Effector memory CD8-positive, alpha-beta T cell (primary cell): ENCODE data around the gene SLC10A4.

Source experiments
- ATAC-seq: fragments of 150-1000 bp; cut with Tn5 transposase; replicated peaks from 2 replicates; pipeline ENCODE4 v1.10.0; 2021; ENCODE audit warnings: mild to moderate bottlenecking, moderate library complexity
- DNase-seq, 3 experiments: peaks; one replicate each; pipeline ENCODE4 v3.0.0; 2021
- H3K27ac Mint-ChIP-seq, 2 donors: one replicate each; pipeline ENCODE4 v1.8.0; 2022; ENCODE audit warnings: mild to moderate bottlenecking in 2 of 2, mixed read lengths in 2 of 2, moderate library complexity in 2 of 2
- H3K27me3 Mint-ChIP-seq, 2 donors: one replicate each; pipeline ENCODE4 v1.8.0; 2022; ENCODE audit warnings: mixed read lengths in 2 of 2
- H3K36me3 Mint-ChIP-seq: one replicate; pipeline ENCODE4 v1.8.0; 2022; ENCODE audit warnings: mild to moderate bottlenecking, moderate library complexity, mixed read lengths; ENCODE audit not compliant: insufficient read depth
- H3K4me1 Mint-ChIP-seq, 2 donors: one replicate each; pipeline ENCODE4 v1.8.0; 2022; ENCODE audit warnings: low read depth in 2 of 2, mixed read lengths in 2 of 2
- H3K4me3 Mint-ChIP-seq, 2 donors: one replicate each; pipeline ENCODE4 v1.8.0; 2022; ENCODE audit warnings: mild to moderate bottlenecking in 2 of 2, mixed read lengths in 2 of 2, moderate library complexity in 2 of 2
- H3K9me3 Mint-ChIP-seq, 2 donors: one replicate each; pipeline ENCODE4 v1.8.0; 2022; ENCODE audit warnings: mixed read lengths in 2 of 2

The SLC10A4 gene

GRCh38 chr4:48493452-48494100 is 10.4 kb downstream of the SLC10A4 start:
- Mint-ChIP-seq H3K4me1 (peaks cover 0 to 2% of the 10 kb centered on the region in 2 donors), H3K27me3 (peaks cover 21 to 33% of the 10 kb centered on the region in 2 donors), H3K4me3 (no peak overlapping the region), H3K27ac (peak overlapping the region in 1 of 2 donors; percentile 33), H3K36me3 (peaks cover 24% of the 10 kb centered on the region), H3K9me3 (no peaks in the 10 kb centered on the region)
- ATAC-seq (no peak), DNase-seq (no peak)

- ATAC-seq: no peak
These were observed 12.8 kb downstream of the SLC10A4 start for GRCh38 chr4:48495941-48496340.

GRCh38 chr4:48498895-48499294 is 15.8 kb downstream of the SLC10A4 start:
- Mint-ChIP-seq H3K36me3 (peaks cover 50% of the 10 kb centered on the region), H3K9me3 (no peaks in the 10 kb centered on the region), H3K4me1 (no peaks in the 10 kb centered on the region), H3K4me3 (no peak overlapping the region), H3K27ac (no peak overlapping the region), H3K27me3 (no peaks in the 10 kb centered on the region)
- ATAC-seq: no peak
- no peak for DNase-seq

More at GRCh38 chr4:48495941-48496340, 12.8 kb downstream of the SLC10A4 start:
- H3K27me3 Mint-ChIP-seq: peaks cover 9 to 16% of the 10 kb centered on the region in 2 donors
- no peaks in the 10 kb centered on the region for H3K9me3 Mint-ChIP-seq
- H3K36me3 Mint-ChIP-seq: peaks cover 33% of the 10 kb centered on the region
- no peaks in the 10 kb centered on the region for H3K4me1 Mint-ChIP-seq
- DNase-seq: no peak
- no peak overlapping the region for H3K4me3 Mint-ChIP-seq
- H3K27ac Mint-ChIP-seq: no peak overlapping the region

- no peaks in the 10 kb centered on the region for H3K27me3 Mint-ChIP-seq
- H3K27ac Mint-ChIP-seq: no peak overlapping the region
- no peaks in the 10 kb centered on the region for H3K4me1 Mint-ChIP-seq
- ATAC-seq (no peak), DNase-seq (no peak)
- H3K36me3 Mint-ChIP-seq: peaks cover 45% of the 10 kb centered on the region
- no peak overlapping the region for H3K4me3 Mint-ChIP-seq
- no peaks in the 10 kb centered on the region for H3K9me3 Mint-ChIP-seq
These were observed 16.5 kb downstream of the SLC10A4 start for GRCh38 chr4:48499551-48500066.

GRCh38 chr4:48503233-48504025 is 20.3 kb downstream of the SLC10A4 start:
- Mint-ChIP-seq H3K36me3 (peaks cover 41% of the 10 kb centered on the region), H3K4me1 (no peaks in the 10 kb centered on the region), H3K27ac (no peak overlapping the region), H3K27me3 (no peaks in the 10 kb centered on the region), H3K4me3 (no peak overlapping the region), H3K9me3 (no peaks in the 10 kb centered on the region)
- ATAC-seq: no peak
- DNase-seq: no peak

- no peaks in the 10 kb centered on the region for H3K9me3 Mint-ChIP-seq
- H3K4me3 Mint-ChIP-seq: no peak overlapping the region
- H3K36me3 Mint-ChIP-seq: peaks cover 36% of the 10 kb centered on the region
- DNase-seq: no peak
- H3K4me1 Mint-ChIP-seq: no peaks in the 10 kb centered on the region
- H3K27ac Mint-ChIP-seq: no peak overlapping the region
- ATAC-seq: no peak
- H3K27me3 Mint-ChIP-seq: no peaks in the 10 kb centered on the region
These were observed 20.8 kb downstream of the SLC10A4 start for GRCh38 chr4:48504026-48504330.

- Mint-ChIP-seq H3K4me3 (no peak overlapping the region), H3K4me1 (no peaks in the 10 kb centered on the region), H3K27me3 (no peaks in the 10 kb centered on the region), H3K27ac (no peak overlapping the region), H3K36me3 (peaks cover 32% of the 10 kb centered on the region), H3K9me3 (no peaks in the 10 kb centered on the region)
- DNase-seq (no peak), ATAC-seq (no peak)
These were observed 21.2 kb downstream of the SLC10A4 start for GRCh38 chr4:48504352-48504751.

- no peaks in the 10 kb centered on the region for H3K9me3 Mint-ChIP-seq
- ATAC-seq: no peak
These were observed 23.6 kb downstream of the SLC10A4 start for GRCh38 chr4:48506716-48507115.

GRCh38 chr4:48509543-48509942 is 26.4 kb downstream of the SLC10A4 start:
- no peaks in the 10 kb centered on the region for H3K9me3 Mint-ChIP-seq
- ATAC-seq (no peak), DNase-seq (no peak)
- no peak overlapping the region for H3K27ac Mint-ChIP-seq
- H3K36me3 Mint-ChIP-seq: peaks cover 45% of the 10 kb centered on the region
- H3K27me3 Mint-ChIP-seq: no peaks in the 10 kb centered on the region
- H3K4me1 Mint-ChIP-seq: no peaks in the 10 kb centered on the region
- H3K4me3 Mint-ChIP-seq: no peak overlapping the region

More at GRCh38 chr4:48506716-48507115, 23.6 kb downstream of the SLC10A4 start:
- no peak for DNase-seq
- Mint-ChIP-seq H3K27me3 (no peaks in the 10 kb centered on the region), H3K4me3 (no peak overlapping the region), H3K27ac (no peak overlapping the region), H3K36me3 (peaks cover 39% of the 10 kb centered on the region), H3K4me1 (no peaks in the 10 kb centered on the region)

- Mint-ChIP-seq H3K4me3 (no peak overlapping the region), H3K9me3 (no peaks in the 10 kb centered on the region), H3K36me3 (peaks cover 62% of the 10 kb centered on the region), H3K4me1 (no peaks in the 10 kb centered on the region), H3K27me3 (no peaks in the 10 kb centered on the region), H3K27ac (no peak overlapping the region)
- no peak for DNase-seq
- no peak for ATAC-seq
These were observed 35.0 kb downstream of the SLC10A4 start for GRCh38 chr4:48518143-48518542.

GRCh38 chr4:48526406-48526805 is 43.3 kb downstream of the SLC10A4 start:
- H3K27ac Mint-ChIP-seq: no peak overlapping the region
- H3K9me3 Mint-ChIP-seq: no peaks in the 10 kb centered on the region
- no peak for DNase-seq
- no peak overlapping the region for H3K4me3 Mint-ChIP-seq
- peaks cover 78% of the 10 kb centered on the region for H3K36me3 Mint-ChIP-seq
- no peaks in the 10 kb centered on the region for H3K27me3 Mint-ChIP-seq
- ATAC-seq: no peak
- H3K4me1 Mint-ChIP-seq: no peaks in the 10 kb centered on the region

- Mint-ChIP-seq H3K9me3 (no peaks in the 10 kb centered on the region), H3K36me3 (peaks cover 54% of the 10 kb centered on the region), H3K27me3 (no peaks in the 10 kb centered on the region), H3K4me3 (no peak overlapping the region), H3K27ac (no peak overlapping the region), H3K4me1 (peaks cover 0 to 3% of the 10 kb centered on the region in 2 donors)
- ATAC-seq (no peak), DNase-seq (no peak)
These were observed 55.2 kb downstream of the SLC10A4 start for GRCh38 chr4:48538358-48538757.
